HG03469 (cell line): ENCODE data around the gene GRK3.
"Not testable (repeated sequence)": the region's sequence is repeated elsewhere in the genome, so short reads cannot be mapped to it uniquely, and the experiment has no call there.

ENCODE experiments used
- ATAC-seq: cut with Tn5 transposase; IDR thresholded peaks from one replicate; pipeline ENCODE4 v1.9.1; 2021; ENCODE audit warnings: mild to moderate bottlenecking, moderate library complexity, moderate number of reproducible peaks; ENCODE audit not compliant: unreplicated experiment

The GRK3 gene

GRCh38 chr22:25623851-25624250, 59.4 kb downstream of the GRK3 start:
- no peak for ATAC-seq

GRCh38 chr22:25624476-25624875, 60.0 kb downstream of the GRK3 start:
- no peak for ATAC-seq

DNA sequence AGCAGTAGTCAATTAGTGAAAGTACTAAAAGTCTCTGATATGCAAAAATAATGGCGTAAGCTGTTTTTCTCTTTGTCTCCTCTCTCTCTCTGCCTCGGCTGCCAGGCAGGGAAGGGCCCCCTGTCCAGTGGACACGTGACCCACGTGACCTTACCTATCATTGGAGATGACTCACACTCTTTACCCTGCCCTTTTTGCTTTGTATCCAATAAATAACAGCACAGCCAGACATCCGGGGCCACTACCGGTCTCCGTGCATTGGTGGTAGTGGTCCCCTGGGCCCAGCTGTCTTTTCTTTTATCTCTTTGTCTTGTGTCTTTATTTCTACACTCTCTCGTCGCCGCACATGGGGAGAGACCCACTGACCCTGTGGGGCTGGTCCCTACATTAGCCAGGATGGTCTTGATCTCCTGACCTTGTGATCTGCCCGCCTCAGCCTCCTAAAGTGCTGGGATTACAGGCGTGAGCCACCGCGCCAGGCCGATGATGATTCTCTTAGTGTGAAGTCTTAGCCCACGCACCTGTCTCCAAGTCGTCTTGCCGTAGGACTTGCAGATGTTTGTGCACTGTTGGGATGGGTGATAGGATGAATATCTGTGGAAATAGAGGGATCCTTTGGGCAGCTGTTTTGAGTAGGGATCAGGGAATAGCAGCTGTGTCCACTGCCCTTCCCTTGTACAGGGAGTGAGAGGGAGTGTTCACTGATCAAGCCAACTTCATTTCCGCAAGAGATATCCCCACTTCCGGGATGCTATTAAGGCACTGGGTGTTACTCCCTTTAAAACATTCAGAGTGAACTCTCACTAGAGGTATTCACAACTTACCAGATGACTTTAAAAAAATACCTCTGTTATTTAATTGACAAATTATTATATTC, 61.5 kb downstream of the GRK3 start:
- not testable (repeated sequence) for ATAC-seq

GRCh38 chr22:25626624-25626990, 62.1 kb downstream of the GRK3 start:
- ATAC-seq, result no peak

DNA sequence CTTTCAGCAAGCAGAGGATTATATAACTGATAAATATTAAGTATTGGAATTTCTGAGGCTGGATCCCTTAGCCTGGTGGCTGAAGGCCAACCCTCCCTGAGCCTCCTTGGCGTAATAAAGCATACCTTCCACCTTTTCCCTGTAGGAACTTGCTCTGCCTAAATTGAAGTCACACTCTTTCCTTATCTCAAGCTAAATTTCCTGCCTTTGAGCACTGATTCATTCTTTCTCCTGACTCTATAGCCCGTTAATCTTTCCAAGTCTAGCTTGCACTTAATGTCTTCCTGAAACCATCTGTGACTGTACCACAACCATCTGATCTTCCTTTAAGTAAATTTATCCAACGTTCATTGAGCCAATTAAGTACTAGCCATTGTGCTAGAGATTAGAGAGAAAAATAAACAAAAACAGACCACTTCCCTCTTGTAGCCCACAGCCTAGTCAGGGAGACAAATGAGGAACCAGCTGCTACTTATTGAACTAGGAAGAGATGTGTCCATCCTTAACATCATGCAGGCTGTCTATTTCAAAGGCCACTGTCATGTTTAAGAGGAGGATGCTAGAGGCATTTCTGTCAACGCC, 62.9 kb downstream of the GRK3 start:
- no peak for ATAC-seq

DNA sequence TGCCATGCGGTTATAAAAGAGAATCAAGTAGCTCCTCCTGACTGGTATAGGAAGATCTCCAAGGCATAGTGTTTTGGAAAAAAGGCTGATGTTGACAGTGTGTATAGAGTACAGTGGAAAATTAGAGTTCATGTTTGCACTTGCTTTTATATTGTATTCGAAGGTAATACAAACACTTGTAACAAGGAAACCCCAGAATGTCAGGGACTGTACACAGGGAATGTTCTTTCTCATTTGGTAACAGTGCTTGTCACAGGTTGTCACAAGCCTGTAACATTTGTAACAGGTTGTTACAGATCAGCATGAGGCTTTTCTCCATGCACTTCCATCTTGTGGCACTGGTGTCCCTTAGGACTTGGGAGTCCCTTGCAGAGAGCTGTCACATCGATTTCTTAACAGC, 64.0 kb downstream of the GRK3 start:
- no peak for ATAC-seq

GRCh38 chr22:25629613-25630012, 65.1 kb downstream of the GRK3 start:
- no peak for ATAC-seq

GRCh38 chr22:25630447-25630846, 66.0 kb downstream of the GRK3 start:
- no peak for ATAC-seq

DNA sequence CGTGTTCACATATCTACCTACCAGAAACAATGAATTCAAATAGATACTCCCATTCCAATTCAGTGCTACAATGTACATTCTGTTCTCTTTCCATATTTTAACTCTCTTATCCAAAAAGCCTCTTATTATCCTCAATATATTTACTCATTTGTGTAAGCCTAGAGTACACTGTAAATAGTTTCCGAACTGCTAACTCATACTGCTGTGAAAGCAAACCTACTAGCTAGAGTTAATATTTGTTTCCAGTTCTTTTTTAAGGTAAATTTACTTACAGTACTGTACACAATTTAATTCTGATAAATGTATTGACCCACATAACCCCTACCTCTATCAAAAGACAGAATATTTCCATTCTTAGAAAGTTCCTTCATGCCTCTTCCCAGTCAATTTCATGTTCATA, 71.8 kb downstream of the GRK3 start:
- ATAC-seq, result no peak

DNA sequence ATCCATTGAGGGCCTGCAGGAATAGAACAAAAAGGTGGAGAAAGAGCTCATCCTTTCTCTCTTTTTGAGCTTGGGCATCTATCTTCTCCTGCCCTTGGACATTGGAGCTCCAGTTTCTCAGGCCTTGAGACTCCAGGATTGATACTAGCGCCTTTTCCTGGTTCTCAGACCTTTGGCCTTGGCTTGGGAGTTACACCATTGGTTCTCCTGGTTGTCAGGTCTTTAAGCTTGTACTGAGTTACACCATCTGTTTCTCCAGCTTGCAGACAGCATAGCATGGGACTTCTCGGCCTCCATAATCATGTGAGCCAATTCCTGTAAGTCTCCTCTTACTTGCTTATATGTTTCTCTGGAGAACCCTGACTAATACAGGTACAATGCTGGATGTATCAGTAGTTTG, 72.6 kb downstream of the GRK3 start:
- no peak for ATAC-seq

DNA sequence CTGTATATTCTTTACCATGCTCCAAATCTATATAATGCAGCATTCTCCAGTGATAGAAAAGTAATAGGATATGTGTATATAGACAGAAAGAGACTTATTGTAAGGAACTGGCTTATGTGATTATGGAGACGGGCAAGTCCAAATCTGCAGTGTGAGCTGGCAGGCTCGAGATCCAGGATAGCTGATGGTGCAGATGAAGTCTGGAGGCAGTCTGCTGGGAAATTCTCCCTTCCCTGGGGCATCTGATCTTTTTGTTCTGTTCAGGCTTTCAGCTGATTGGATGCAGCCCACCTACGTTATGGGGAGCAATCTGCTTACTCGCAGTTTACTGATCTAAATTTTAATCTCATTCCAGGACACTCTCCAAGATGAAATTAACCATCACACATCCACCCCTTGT, 73.2 kb downstream of the GRK3 start:
- no peak for ATAC-seq

GRCh38 chr22:25638638-25639037, 74.2 kb downstream of the GRK3 start:
- ATAC-seq, result no peak

GRCh38 chr22:25641650-25642049, 77.2 kb downstream of the GRK3 start:
- no peak for ATAC-seq

DNA sequence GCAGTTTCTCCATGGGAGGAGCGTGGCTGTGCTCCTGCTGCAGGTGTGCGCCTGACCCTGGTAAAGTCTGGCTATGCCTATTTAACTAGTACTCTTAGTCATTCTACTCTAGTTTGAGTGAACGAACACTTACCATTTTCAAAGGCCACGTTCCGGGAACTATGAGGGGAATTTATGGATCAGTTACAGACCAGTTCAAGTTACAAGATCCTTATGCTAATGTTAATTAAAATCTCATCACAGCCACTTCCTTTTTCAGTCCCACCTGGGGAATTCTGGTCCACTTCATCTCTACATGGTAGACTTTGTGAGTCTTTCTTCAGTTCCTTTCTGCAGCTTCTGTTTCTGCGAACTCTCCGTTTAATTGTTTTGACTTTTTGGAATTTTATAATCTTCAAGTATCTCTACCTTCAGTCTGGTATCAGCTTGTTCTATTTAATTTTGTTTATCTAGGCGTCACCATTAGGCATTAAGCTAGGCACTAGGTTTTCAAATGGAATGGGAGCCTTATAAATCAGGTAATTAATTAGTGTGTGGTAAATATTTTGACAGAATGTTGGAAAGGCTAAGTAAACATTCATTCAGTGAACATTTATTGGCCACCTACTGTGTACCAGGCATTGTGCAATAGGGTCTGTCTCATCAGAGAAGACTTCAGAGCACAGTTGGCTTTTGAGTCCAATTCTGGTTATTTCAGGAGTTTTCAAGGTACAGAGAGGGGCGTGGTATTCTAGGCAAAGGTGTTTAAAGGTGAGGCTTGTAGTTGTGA, 78.9 kb downstream of the GRK3 start:
- no peak for ATAC-seq

- ATAC-seq, result no peak
Observed at GRCh38 chr22:25644122-25644521, 79.6 kb downstream of the GRK3 start.

- ATAC-seq, result no peak
Observed at GRCh38 chr22:25645266-25645665, 80.8 kb downstream of the GRK3 start.

DNA sequence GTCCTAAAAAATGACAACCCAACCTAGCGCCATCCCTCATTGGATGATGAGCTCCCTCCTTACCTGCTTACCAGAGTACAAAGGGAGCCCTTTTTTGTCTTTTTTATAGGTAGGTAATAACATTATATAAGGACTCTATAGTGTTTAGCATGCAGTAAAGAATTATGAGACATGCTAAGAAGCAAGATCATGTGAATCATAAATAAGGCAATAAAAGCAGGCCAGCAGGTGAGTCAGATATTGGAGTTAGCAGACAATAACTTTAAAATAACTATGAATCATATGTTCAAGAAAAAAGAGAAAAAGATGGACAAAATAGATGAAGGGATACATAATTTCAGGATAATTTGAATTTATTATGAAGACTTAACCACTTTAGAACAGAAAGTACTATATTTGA, 81.5 kb downstream of the GRK3 start:
- no peak for ATAC-seq

GRCh38 chr22:25650833-25651232, 86.4 kb downstream of the GRK3 start:
- ATAC-seq, result no peak

DNA sequence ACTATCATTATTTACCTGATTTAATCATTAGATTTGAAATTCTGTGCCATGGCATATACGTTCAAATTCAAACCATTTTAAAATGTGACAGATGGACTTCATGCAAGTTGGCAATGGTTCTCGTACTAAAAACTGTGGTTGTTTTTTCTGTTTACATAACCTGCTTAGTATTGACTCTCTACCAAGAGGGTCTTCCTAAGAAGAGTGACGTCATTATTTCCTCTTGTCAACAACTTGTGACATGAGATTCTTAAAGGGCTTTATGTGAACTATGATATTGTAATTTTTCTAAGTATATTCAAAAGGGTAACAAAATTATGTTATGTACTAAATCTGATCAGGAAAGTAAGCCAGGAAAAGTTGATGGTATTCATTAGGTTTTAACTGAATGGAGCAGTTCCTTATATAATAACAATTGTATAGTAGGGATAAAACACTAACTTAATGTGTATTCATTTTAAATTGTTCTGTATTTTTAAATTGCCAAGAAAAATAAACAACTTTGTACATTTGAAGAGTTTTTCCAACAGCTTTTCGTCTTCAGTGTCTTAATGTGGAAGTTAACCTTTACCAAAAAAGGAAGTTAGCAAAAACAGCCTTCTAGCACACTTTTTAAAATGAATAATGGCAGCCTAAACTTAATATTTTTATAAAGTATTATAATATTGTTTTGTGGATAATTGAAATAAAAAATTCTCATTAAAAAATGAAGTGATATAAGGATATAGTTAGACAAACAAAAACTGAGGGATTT, 87.0 kb downstream of the GRK3 start:
- no peak for ATAC-seq

GRCh38 chr22:25654676-25655075, 90.2 kb downstream of the GRK3 start:
- no peak for ATAC-seq

DNA sequence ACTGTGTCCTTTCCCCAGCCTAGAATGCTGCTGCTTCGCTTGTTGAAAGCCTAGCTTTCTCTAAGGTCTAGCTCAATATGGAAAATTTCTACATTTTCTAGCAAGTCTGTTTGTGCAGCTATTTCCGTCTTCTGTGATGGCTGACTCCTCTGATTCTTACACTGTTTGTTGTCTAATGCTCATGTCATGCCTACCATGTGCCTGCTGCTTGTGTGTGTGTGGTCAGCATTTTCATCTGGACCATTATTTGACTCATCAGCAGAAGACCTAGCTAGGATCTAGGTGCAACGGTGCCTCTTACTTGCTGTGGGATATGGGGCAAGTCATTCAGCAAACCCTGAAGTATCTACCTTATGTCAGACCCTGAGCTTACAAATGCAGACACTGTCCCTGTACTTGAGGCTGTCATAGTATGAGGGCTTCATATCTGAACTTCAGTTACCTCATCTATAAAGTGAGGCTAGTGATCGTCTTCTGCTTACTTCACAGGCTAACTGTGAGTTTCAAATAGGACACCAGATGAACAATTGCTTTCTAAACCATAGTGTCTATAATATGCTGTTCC, 91.0 kb downstream of the GRK3 start:
- no peak for ATAC-seq
